GM23338 (cell line): Measurements from ENCODE around the gene EML1. TPM values are rescaled to one million over a fixed set of nuclear protein-coding genes. Genes with fewer than 3 reads are reported as not detected.

Source experiments
- ATAC-seq: fragments of 200-7000 bp; cut with Tn5 transposase; 3 replicates; pipeline ENCODE4 v1.9.1; 2020
- DNase-seq: peaks from one replicate; pipeline ENCODE4 v3.0.0-alpha.2; 2015; ENCODE audit warnings: low spot score
- H2AFZ ChIP-seq: fragments of 200-600 bp; sonication (generic); 2 replicates; pipeline ENCODE4 v1.8.0; 2016; ENCODE audit warnings: antibody characterized with exemption, mild to moderate bottlenecking, moderate library complexity
- H3F3A ChIP-seq: fragments of 200-600 bp; sonication (generic); replicated peaks from 2 replicates; pipeline ENCODE4 v1.8.0; 2017; ENCODE audit warnings: antibody characterized with exemption, mixed run types, low read depth
- H3K27ac ChIP-seq: fragments of 200-600 bp; sonication (generic); 2 replicates; pipeline ENCODE4 v1.6.1; 2016; ENCODE audit warnings: low read depth
- H3K27me3 ChIP-seq: fragments of 200-600 bp; sonication (generic); 2 replicates; pipeline ENCODE4 v1.8.0; 2016; ENCODE audit warnings: mild to moderate bottlenecking, mixed run types, moderate library complexity; ENCODE audit not compliant: insufficient read depth
- H3K36me3 ChIP-seq: fragments of 200-600 bp; sonication (generic); 2 replicates; pipeline ENCODE4 v1.8.0; 2016; ENCODE audit warnings: mild to moderate bottlenecking; ENCODE audit not compliant: insufficient read depth
- H3K4me1 ChIP-seq: fragments of 200-600 bp; sonication (generic); 2 replicates; pipeline ENCODE4 v1.8.0; 2016; ENCODE audit warnings: mild to moderate bottlenecking, moderate library complexity; ENCODE audit not compliant: insufficient read depth
- H3K4me2 ChIP-seq: fragments of 200-600 bp; sonication (generic); 2 replicates; pipeline ENCODE4 v1.7.1; 2017; ENCODE audit warnings: mixed run types
- H3K4me3 ChIP-seq: fragments of 200-600 bp; sonication (generic); 2 replicates; pipeline ENCODE4 v1.6.1; 2016; ENCODE audit warnings: mixed run types
- H3K79me2 ChIP-seq: fragments of 200-600 bp; sonication (generic); replicated peaks from 2 replicates; pipeline ENCODE4 v1.8.0; 2017; ENCODE audit warnings: mild to moderate bottlenecking; ENCODE audit not compliant: insufficient read depth
- H3K9me2 ChIP-seq: fragments of 200-600 bp; sonication (generic); 2 replicates; pipeline ENCODE4 v1.8.0; 2017; ENCODE audit not compliant: insufficient read depth
- H4K20me1 ChIP-seq: fragments of 200-600 bp; sonication (generic); replicated peaks from 2 replicates; pipeline ENCODE4 v1.8.0; 2017; ENCODE audit warnings: mild to moderate bottlenecking; ENCODE audit not compliant: insufficient read depth
- H3K27ac Mint-ChIP-seq: 2 replicates; pipeline ENCODE4 v1.8.0; 2020; ENCODE audit warnings: inconsistent platforms, mild to moderate bottlenecking, moderate library complexity, mixed read lengths
- H3K27me3 Mint-ChIP-seq: 3 replicates; pipeline ENCODE4 v1.8.0; 2022; ENCODE audit warnings: low read depth, mild to moderate bottlenecking, moderate library complexity, mixed read lengths, inconsistent platforms; ENCODE audit not compliant: insufficient read depth, poor library complexity
- H3K36me3 Mint-ChIP-seq: 3 replicates; pipeline ENCODE4 v1.8.0; 2021; ENCODE audit warnings: low read depth, mild to moderate bottlenecking, inconsistent platforms, moderate library complexity, mixed read lengths
- H3K4me1 Mint-ChIP-seq: 3 replicates; pipeline ENCODE4 v1.8.0; 2020; ENCODE audit warnings: mild to moderate bottlenecking, inconsistent platforms, mixed read lengths
- H3K4me3 Mint-ChIP-seq: 3 replicates; pipeline ENCODE4 v1.8.0; 2021; ENCODE audit warnings: moderate library complexity, mild to moderate bottlenecking, inconsistent platforms, mixed read lengths
- H3K9me3 Mint-ChIP-seq: 3 replicates; pipeline ENCODE4 v1.8.0; 2020; ENCODE audit warnings: moderate library complexity, mild to moderate bottlenecking, inconsistent platforms, mixed read lengths
- JUNB ChIP-seq: IDR thresholded peaks from one replicate; pipeline ENCODE4 v1.6.1; 2016; ENCODE audit warnings: antibody characterized with exemption; ENCODE audit not compliant: unreplicated experiment
- NANOG ChIP-seq: IDR thresholded peaks from 2 replicates; pipeline ENCODE4 v1.6.1; 2016; ENCODE audit warnings: antibody characterized with exemption, borderline replicate concordance
- POLR2AphosphoS5 ChIP-seq: IDR thresholded peaks from 2 replicates; pipeline ENCODE4 v1.6.1; 2016; ENCODE audit warnings: antibody characterized with exemption, low read depth
- STAT1 ChIP-seq: IDR thresholded peaks from one replicate; pipeline ENCODE4 v1.6.1; 2016; ENCODE audit warnings: antibody characterized with exemption; ENCODE audit not compliant: unreplicated experiment
- ZNF114 ChIP-seq: fragments of 250-450 bp; sonication (Bioruptor Pico); IDR thresholded peaks from 2 replicates; pipeline ENCODE4 v1.5.0; 2020; ENCODE audit warnings: mild to moderate bottlenecking, moderate library complexity
- polyA plus RNA-seq: library from polyadenylated mRNA; unstranded; fragments of >200 nt; fragmentation: Nextera tagmentation; extraction: Ambion mirVana; gene quantifications from 2 replicates; pipeline ENCODE4 v1.2.1, GENCODE V29; 2016
- total RNA-seq: library from RNA; depleted of rRNA; stranded (reverse); fragments of >200 nt; shearing (Covaris generic); gene quantifications from 2 replicates; pipeline ENCODE4 v1.2.3, GENCODE V29; 2014
- TF ChIP-seq, protein P1 (sequence below): IDR thresholded peaks from one replicate; pipeline ENCODE4 v1.6.1; 2018; ENCODE audit warnings: antibody characterized with exemption; ENCODE audit not compliant: unreplicated experiment
- TF ChIP-seq, protein P2 (sequence below): IDR thresholded peaks from 2 replicates; pipeline ENCODE4 v1.6.1; 2016; ENCODE audit warnings: antibody characterized with exemption
- TF ChIP-seq, protein P3 (sequence below), 2 experiments: fragments of 200-600 bp in 1 of 2; sonication (generic) in 1 of 2; conservative IDR thresholded peaks; 2 replicates each; pipeline versions ENCODE4 v1.5.1 to v1.6.1; 2016 to 2017; ENCODE audit warnings: antibody characterized with exemption in 2 of 2, low read depth in 2 of 2, mild to moderate bottlenecking in 2 of 2, moderate library complexity in 1 of 2

EML1 gene
- total and polyA plus RNA-seq, 2 experiments from 2014 or later, result 7.0 to 18.1 TPM

- TF ChIP-seq, protein P1, sequence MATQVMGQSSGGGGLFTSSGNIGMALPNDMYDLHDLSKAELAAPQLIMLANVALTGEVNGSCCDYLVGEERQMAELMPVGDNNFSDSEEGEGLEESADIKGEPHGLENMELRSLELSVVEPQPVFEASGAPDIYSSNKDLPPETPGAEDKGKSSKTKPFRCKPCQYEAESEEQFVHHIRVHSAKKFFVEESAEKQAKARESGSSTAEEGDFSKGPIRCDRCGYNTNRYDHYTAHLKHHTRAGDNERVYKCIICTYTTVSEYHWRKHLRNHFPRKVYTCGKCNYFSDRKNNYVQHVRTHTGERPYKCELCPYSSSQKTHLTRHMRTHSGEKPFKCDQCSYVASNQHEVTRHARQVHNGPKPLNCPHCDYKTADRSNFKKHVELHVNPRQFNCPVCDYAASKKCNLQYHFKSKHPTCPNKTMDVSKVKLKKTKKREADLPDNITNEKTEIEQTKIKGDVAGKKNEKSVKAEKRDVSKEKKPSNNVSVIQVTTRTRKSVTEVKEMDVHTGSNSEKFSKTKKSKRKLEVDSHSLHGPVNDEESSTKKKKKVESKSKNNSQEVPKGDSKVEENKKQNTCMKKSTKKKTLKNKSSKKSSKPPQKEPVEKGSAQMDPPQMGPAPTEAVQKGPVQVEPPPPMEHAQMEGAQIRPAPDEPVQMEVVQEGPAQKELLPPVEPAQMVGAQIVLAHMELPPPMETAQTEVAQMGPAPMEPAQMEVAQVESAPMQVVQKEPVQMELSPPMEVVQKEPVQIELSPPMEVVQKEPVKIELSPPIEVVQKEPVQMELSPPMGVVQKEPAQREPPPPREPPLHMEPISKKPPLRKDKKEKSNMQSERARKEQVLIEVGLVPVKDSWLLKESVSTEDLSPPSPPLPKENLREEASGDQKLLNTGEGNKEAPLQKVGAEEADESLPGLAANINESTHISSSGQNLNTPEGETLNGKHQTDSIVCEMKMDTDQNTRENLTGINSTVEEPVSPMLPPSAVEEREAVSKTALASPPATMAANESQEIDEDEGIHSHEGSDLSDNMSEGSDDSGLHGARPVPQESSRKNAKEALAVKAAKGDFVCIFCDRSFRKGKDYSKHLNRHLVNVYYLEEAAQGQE, result no peak
Measured at GRCh38 chr14:99855271-99855670, 62.1 kb downstream of the EML1 start (continued).

DNA sequence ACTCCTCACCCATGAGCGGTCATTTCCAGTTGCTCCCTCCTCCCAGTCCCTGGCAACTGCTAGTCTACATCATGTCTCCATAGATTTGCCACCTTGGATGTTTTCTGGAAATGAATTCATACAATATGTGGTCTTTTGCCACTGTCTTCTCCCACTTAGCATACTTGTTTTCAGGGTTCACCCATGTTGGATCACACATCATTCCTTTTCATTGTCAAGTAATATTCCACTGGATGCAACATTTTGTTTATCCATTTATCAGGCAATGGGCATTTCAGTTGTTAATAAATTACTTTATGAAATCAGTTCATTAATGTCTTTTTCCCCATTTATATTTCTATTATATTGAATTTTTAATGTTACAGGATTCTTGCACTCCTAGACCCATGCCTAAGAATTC is 64.3 kb downstream of the EML1 start:
- Histone ChIP-seq H3K36me3 (no peaks in the 10 kb centered on the region; the same call in 1 of the 2 replicates), H4K20me1 (no peaks in the 10 kb centered on the region), H3K27me3 (no peaks in the 10 kb centered on the region), H3K27ac (no peak overlapping the region), H2AFZ (no peak overlapping the region), H3K4me2 (no peak overlapping the region), H3K4me3 (no peak overlapping the region), H3K4me1 (peaks cover 5% of the 10 kb centered on the region; the same call in 1 of the 2 replicates), H3F3A (no peaks in the 10 kb centered on the region), H3K79me2 (no peaks in the 10 kb centered on the region), H3K9me2 (no peaks in the 10 kb centered on the region)
- Mint-ChIP-seq H3K4me1 (peaks cover 13% of the 10 kb centered on the region), H3K27me3 (peaks cover 3% of the 10 kb centered on the region), H3K9me3 (no peaks in the 10 kb centered on the region), H3K36me3 (no peaks in the 10 kb centered on the region), H3K27ac (no peak overlapping the region), H3K4me3 (no peak overlapping the region)
- TF ChIP-seq JUNB, result no peak
- TF ChIP-seq, protein P2, sequence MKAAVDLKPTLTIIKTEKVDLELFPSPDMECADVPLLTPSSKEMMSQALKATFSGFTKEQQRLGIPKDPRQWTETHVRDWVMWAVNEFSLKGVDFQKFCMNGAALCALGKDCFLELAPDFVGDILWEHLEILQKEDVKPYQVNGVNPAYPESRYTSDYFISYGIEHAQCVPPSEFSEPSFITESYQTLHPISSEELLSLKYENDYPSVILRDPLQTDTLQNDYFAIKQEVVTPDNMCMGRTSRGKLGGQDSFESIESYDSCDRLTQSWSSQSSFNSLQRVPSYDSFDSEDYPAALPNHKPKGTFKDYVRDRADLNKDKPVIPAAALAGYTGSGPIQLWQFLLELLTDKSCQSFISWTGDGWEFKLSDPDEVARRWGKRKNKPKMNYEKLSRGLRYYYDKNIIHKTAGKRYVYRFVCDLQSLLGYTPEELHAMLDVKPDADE, result no peak
- TF ChIP-seq, protein P3, sequence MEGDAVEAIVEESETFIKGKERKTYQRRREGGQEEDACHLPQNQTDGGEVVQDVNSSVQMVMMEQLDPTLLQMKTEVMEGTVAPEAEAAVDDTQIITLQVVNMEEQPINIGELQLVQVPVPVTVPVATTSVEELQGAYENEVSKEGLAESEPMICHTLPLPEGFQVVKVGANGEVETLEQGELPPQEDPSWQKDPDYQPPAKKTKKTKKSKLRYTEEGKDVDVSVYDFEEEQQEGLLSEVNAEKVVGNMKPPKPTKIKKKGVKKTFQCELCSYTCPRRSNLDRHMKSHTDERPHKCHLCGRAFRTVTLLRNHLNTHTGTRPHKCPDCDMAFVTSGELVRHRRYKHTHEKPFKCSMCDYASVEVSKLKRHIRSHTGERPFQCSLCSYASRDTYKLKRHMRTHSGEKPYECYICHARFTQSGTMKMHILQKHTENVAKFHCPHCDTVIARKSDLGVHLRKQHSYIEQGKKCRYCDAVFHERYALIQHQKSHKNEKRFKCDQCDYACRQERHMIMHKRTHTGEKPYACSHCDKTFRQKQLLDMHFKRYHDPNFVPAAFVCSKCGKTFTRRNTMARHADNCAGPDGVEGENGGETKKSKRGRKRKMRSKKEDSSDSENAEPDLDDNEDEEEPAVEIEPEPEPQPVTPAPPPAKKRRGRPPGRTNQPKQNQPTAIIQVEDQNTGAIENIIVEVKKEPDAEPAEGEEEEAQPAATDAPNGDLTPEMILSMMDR (conservative IDR thresholded peaks at IDR 0.05; ENCODE audit: low read depth in 2 of 2), result no peak
- ATAC-seq (no peak), DNase-seq (no peak)

DNA sequence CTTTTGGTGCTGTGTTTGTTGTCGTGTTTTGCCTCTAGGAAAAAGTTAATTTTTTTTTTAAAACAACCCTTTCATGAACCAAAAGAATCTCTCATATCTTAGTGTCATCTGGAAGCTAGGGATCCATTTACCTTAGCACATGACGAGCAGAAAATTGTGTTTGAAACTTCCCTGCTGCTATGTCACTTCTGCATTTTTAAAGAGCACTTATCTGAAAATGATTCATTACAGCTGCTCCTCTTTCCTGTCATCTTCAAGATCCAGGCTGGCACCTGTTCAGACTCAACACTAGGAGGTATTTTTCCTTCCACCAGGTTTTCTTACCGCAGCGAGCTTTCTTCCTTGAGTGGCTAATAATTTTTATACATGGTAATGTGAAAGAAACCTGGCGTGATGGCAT is 67.0 kb downstream of the EML1 start:
- Mint-ChIP-seq H3K4me3 (no peak overlapping the region), H3K9me3 (no peaks in the 10 kb centered on the region), H3K27ac (no peak overlapping the region), H3K27me3 (peaks cover 3% of the 10 kb centered on the region), H3K4me1 (peaks cover 10% of the 10 kb centered on the region), H3K36me3 (peaks cover 5% of the 10 kb centered on the region; the same call in 2 of the 3 replicates)
- Histone ChIP-seq H3K27me3 (no peaks in the 10 kb centered on the region), H3K4me3 (no peak overlapping the region), H2AFZ (no peak overlapping the region), H3K79me2 (no peaks in the 10 kb centered on the region), H3F3A (no peaks in the 10 kb centered on the region), H3K9me2 (no peaks in the 10 kb centered on the region), H3K36me3 (no peaks in the 10 kb centered on the region; the same call in 1 of the 2 replicates), H3K4me1 (no peaks in the 10 kb centered on the region), H3K4me2 (no peak overlapping the region), H3K27ac (no peak overlapping the region), H4K20me1 (no peaks in the 10 kb centered on the region)
- DNase-seq, result no peak
- ATAC-seq, result no peak
- no peak for TF ChIP-seq NANOG
- TF ChIP-seq, protein P1, result no peak
- TF ChIP-seq JUNB, result no peak
- no peak for TF ChIP-seq STAT1
- TF ChIP-seq ZNF114 (CRISPR knock-in tag), result no peak
- TF ChIP-seq, protein P2, result no peak
- TF ChIP-seq, protein P3 (conservative IDR thresholded peaks at IDR 0.05; ENCODE audit: low read depth in 2 of 2), result no peak
- no peak for TF ChIP-seq POLR2AphosphoS5
